Activated T-helper 2 cell treated with anti-CD3 and anti-CD28 coated beads, Interferon-gamma antibody, Interleukin-2, Interleukin-4, amounts not matched to agents 10 μg/mL and 5 μg/mL and 100 μg/mL, durations not matched to agents 14 hours and 24 hours and 36 hours (primary cell): ENCODE measurements around the gene IL31. TPM values are rescaled to one million over a fixed set of nuclear protein-coding genes. Genes with fewer than 3 reads are reported as not detected.
"Not testable (repeated sequence)": the region's sequence is repeated elsewhere in the genome, so short reads cannot be mapped to it uniquely, and the experiment has no call there.

Experiments
- DNase-seq: peaks from one replicate; pipeline ENCODE4 v3.0.0; 2021; ENCODE audit warnings: low spot score
- H3K27ac Mint-ChIP-seq: one replicate; pipeline ENCODE4 v1.8.0; 2021; ENCODE audit warnings: mixed read lengths
- H3K27me3 Mint-ChIP-seq: one replicate; pipeline ENCODE4 v1.8.0; 2021; ENCODE audit warnings: low read depth, mixed read lengths
- H3K36me3 Mint-ChIP-seq: one replicate; pipeline ENCODE4 v1.8.0; 2021; ENCODE audit warnings: low read depth, mixed read lengths
- H3K4me1 Mint-ChIP-seq: one replicate; pipeline ENCODE4 v1.8.0; 2021; ENCODE audit warnings: low read depth, mixed read lengths
- H3K4me3 Mint-ChIP-seq: one replicate; pipeline ENCODE4 v1.8.0; 2021; ENCODE audit warnings: low read depth, mild to moderate bottlenecking, moderate library complexity, mixed read lengths
- H3K9me3 Mint-ChIP-seq: one replicate; pipeline ENCODE4 v1.8.0; 2021; ENCODE audit warnings: mixed read lengths
- intact Hi-C: fragments of 100-400 bp; cut with micrococcal nuclease; formaldehyde crosslinking; loops from one replicate; pipeline ENCODE4 v1.15.1; 2023
- total RNA-seq: library from RNA; stranded (reverse); gene quantifications from 2 replicates; pipeline ENCODE4 v1.2.3, GENCODE V29; 2022

Gene IL31
- total RNA-seq, 1 donor from 2014 or later: 55.9 TPM

GRCh38 chr12:122185079-122185478, 11.1 kb upstream of the IL31 start:
- no peak overlapping the region for H3K4me3 Mint-ChIP-seq

GRCh38 chr12:122184517-122184916, 10.5 kb upstream of the IL31 start:
- Mint-ChIP-seq H3K27me3 (peaks cover 10% of the 10 kb centered on the region), H3K27ac (no peak overlapping the region), H3K9me3 (no peaks in the 10 kb centered on the region), H3K4me1 (peaks cover 12% of the 10 kb centered on the region), H3K36me3 (no peaks in the 10 kb centered on the region), H3K4me3 (peak overlapping the region; percentile 51)
- no peak for DNase-seq
- intact Hi-C loops: no loop called here

More at GRCh38 chr12:122185079-122185478, 11.1 kb upstream of the IL31 start:
- Mint-ChIP-seq H3K27me3 (peaks cover 10% of the 10 kb centered on the region), H3K27ac (no peak overlapping the region), H3K4me1 (peaks cover 9% of the 10 kb centered on the region), H3K9me3 (no peaks in the 10 kb centered on the region), H3K36me3 (no peaks in the 10 kb centered on the region)
- no peak for DNase-seq
- intact Hi-C loops: no loop called here

- Mint-ChIP-seq H3K9me3 (no peaks in the 10 kb centered on the region), H3K36me3 (no peaks in the 10 kb centered on the region), H3K4me3 (peak overlapping the region; percentile 49), H3K27ac (no peak overlapping the region), H3K4me1 (peaks cover 15% of the 10 kb centered on the region), H3K27me3 (peaks cover 10% of the 10 kb centered on the region)
- intact Hi-C loops: no loop called here
- no peak for DNase-seq
Observed at GRCh38 chr12:122183588-122183940, 9.5 kb upstream of the IL31 start.

- Mint-ChIP-seq H3K4me3 (peak within 1 kb of the TSS; percentile 73), H3K27me3 (peaks cover 10% of the 10 kb centered on the region), H3K36me3 (no peaks in the 10 kb centered on the region), H3K4me1 (peaks cover 15% of the 10 kb centered on the region), H3K27ac (no peak within 1 kb of the TSS), H3K9me3 (no peaks in the 10 kb centered on the region)
- DNase-seq: peak; percentile 26
- intact Hi-C loops: no loop called here
Observed at GRCh38 chr12:122182887-122183587, 9.0 kb upstream of the IL31 start, which contains the start of gene LRRC43. Gene LRRC43 (plus strand): TSS chr12:122183123. CDS start chr12:122183145, 22 bp downstream.

GRCh38 chr12:122176473-122176872, 2.5 kb upstream of the IL31 start:
- H3K36me3 Mint-ChIP-seq, DNase-seq, intact Hi-C loops, H3K9me3 Mint-ChIP-seq, H3K4me3 Mint-ChIP-seq, H3K27ac Mint-ChIP-seq, H3K27me3 Mint-ChIP-seq: not testable (repeated sequence)
- peaks cover 16% of the 10 kb centered on the region for H3K4me1 Mint-ChIP-seq

- no peak for DNase-seq
- intact Hi-C loops: no loop called here
- peaks cover 10% of the 10 kb centered on the region for H3K4me1 Mint-ChIP-seq
- no peaks in the 10 kb centered on the region for H3K9me3 Mint-ChIP-seq
- no peaks in the 10 kb centered on the region for H3K36me3 Mint-ChIP-seq
- H3K27me3 Mint-ChIP-seq: no peaks in the 10 kb centered on the region
- H3K4me3 Mint-ChIP-seq: peak overlapping the region; percentile 37
- no peak overlapping the region for H3K27ac Mint-ChIP-seq
Observed at GRCh38 chr12:122172262-122172939, 1.6 kb downstream of the IL31 start.

- no peak overlapping the region for H3K4me3 Mint-ChIP-seq
Observed at GRCh38 chr12:122171399-122171798, 2.6 kb downstream of the IL31 start.

GRCh38 chr12:122168492-122168891, 5.5 kb downstream of the IL31 start:
- Mint-ChIP-seq H3K36me3 (no peaks in the 10 kb centered on the region), H3K4me1 (peaks cover 17% of the 10 kb centered on the region), H3K4me3 (no peak overlapping the region), H3K27ac (no peak overlapping the region), H3K9me3 (no peaks in the 10 kb centered on the region), H3K27me3 (no peaks in the 10 kb centered on the region)
- no peak for DNase-seq
- intact Hi-C loops: loop anchor here (5.0 to 10.0 kb wide), 2 partner anchors 34 to 384 kb away; partner anchors contain the start of gene B3GNT4

More at GRCh38 chr12:122171399-122171798, 2.6 kb downstream of the IL31 start:
- H3K36me3 Mint-ChIP-seq: no peaks in the 10 kb centered on the region
- H3K27me3 Mint-ChIP-seq: no peaks in the 10 kb centered on the region
- DNase-seq: no peak
- H3K4me1 Mint-ChIP-seq: peaks cover 20% of the 10 kb centered on the region
- no peak overlapping the region for H3K27ac Mint-ChIP-seq
- intact Hi-C loops: no loop called here
- no peaks in the 10 kb centered on the region for H3K9me3 Mint-ChIP-seq

- no peaks in the 10 kb centered on the region for H3K27me3 Mint-ChIP-seq
- intact Hi-C loops: loop anchor here (2.0 to 10.0 kb wide), 4 partner anchors 13 to 383 kb away; partner anchors contain the start of genes B3GNT4 and MLXIP
- no peaks in the 10 kb centered on the region for H3K9me3 Mint-ChIP-seq
- no peaks in the 10 kb centered on the region for H3K36me3 Mint-ChIP-seq
- no peak for DNase-seq
- H3K4me3 Mint-ChIP-seq: no peak overlapping the region
- peak overlapping the region; percentile 77 for H3K27ac Mint-ChIP-seq
- peaks cover 25% of the 10 kb centered on the region for H3K4me1 Mint-ChIP-seq
Observed at GRCh38 chr12:122167356-122167925, 6.6 kb downstream of the IL31 start.

- Mint-ChIP-seq H3K4me3 (no peak overlapping the region), H3K27me3 (no peaks in the 10 kb centered on the region), H3K4me1 (peaks cover 32% of the 10 kb centered on the region), H3K9me3 (no peaks in the 10 kb centered on the region), H3K27ac (peak overlapping the region; percentile 77), H3K36me3 (no peaks in the 10 kb centered on the region)
- intact Hi-C loops: loop anchor here (2.0 to 10.0 kb wide), 4 partner anchors 14 to 382 kb away; partner anchors contain the start of genes B3GNT4 and MLXIP
- DNase-seq: peak; percentile 47
Observed at GRCh38 chr12:122166422-122167349, 7.3 kb downstream of the IL31 start.

- no peak for DNase-seq
- intact Hi-C loops: loop anchor here (10.0 kb wide), 1 partner anchor 378 kb away; no protein-coding TSS in a partner anchor
- peaks cover 2% of the 10 kb centered on the region for H3K27me3 Mint-ChIP-seq
- H3K36me3 Mint-ChIP-seq: no peaks in the 10 kb centered on the region
- no peaks in the 10 kb centered on the region for H3K9me3 Mint-ChIP-seq
- H3K4me3 Mint-ChIP-seq: no peak overlapping the region
- H3K27ac Mint-ChIP-seq: no peak overlapping the region
- H3K4me1 Mint-ChIP-seq: peaks cover 33% of the 10 kb centered on the region
Observed at GRCh38 chr12:122162976-122163375, 11.0 kb downstream of the IL31 start.

- Mint-ChIP-seq H3K36me3 (no peaks in the 10 kb centered on the region), H3K4me3 (peak overlapping the region; percentile 8), H3K27me3 (peaks cover 2% of the 10 kb centered on the region), H3K4me1 (peaks cover 24% of the 10 kb centered on the region), H3K27ac (peak overlapping the region; percentile 38), H3K9me3 (no peaks in the 10 kb centered on the region)
- DNase-seq: no peak
- intact Hi-C loops: loop anchor here (10.0 kb wide), 1 partner anchor 377 kb away; no protein-coding TSS in a partner anchor
Observed at GRCh38 chr12:122161682-122162081, 12.3 kb downstream of the IL31 start.
